ENCODE measurements around the gene KPNA1.

DNA sequence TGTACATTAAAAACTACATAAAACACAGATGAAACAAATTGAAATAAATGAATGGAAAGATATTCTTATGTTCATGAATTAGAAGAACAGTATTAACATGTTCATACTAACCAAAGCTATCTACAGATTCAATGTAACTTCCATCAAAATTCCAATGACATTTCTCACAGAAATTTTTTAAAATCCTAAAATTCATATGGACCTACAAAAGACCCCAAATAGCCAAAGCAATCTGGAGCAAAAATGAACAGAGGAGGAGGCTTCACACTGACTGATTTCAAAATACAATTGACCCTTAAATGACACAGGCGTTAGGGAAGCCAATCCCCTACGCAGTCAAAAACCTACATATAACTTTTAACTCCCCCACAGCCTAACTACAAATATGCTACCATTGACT, 39.4 kb downstream of the KPNA1 start:
- TF ChIP-seq GATA1 (IDR thresholded peaks at IDR 0.05; ENCODE audit: low read depth, low read length), result no peak
- TF ChIP-seq POLR2A (IDR thresholded peaks at IDR 0.05; ENCODE audit: low read length), result no peak
